Adipocyte (in vitro differentiated cells): ENCODE results near the gene SIGLEC7.

ENCODE experiments used
- DNase-seq: peaks from one replicate; pipeline ENCODE4 v3.0.0-alpha.2; 2015; ENCODE audit warnings: low read depth
- H3K27me3 ChIP-seq: replicated peaks from 2 replicates; pipeline ENCODE4 v1.7.0; 2013; ENCODE audit warnings: mild to moderate bottlenecking, low read length, moderate library complexity; ENCODE audit not compliant: control insufficient read depth, insufficient read depth
- H3K36me3 ChIP-seq: 2 replicates; pipeline ENCODE4 v1.7.0; 2013; ENCODE audit warnings: low read length, mild to moderate bottlenecking, moderate library complexity; ENCODE audit not compliant: control insufficient read depth, insufficient read depth, severe bottlenecking
- H3K4me1 ChIP-seq: 2 replicates; pipeline ENCODE4 v1.7.0; 2013; ENCODE audit warnings: mild to moderate bottlenecking, low read length, moderate library complexity; ENCODE audit not compliant: control insufficient read depth, insufficient read depth
- H3K4me3 ChIP-seq: 2 replicates; pipeline ENCODE4 v1.7.0; 2013; ENCODE audit warnings: mild to moderate bottlenecking, low read length, moderate library complexity
- H3K9ac ChIP-seq: 2 replicates; pipeline ENCODE4 v1.7.0; 2013; ENCODE audit warnings: mild to moderate bottlenecking, low read length, moderate library complexity
- H3K9me3 ChIP-seq: 2 replicates; pipeline ENCODE4 v1.7.0; 2013; ENCODE audit warnings: mild to moderate bottlenecking, low read length, moderate library complexity; ENCODE audit not compliant: control insufficient read depth

The SIGLEC7 gene

GRCh38 chr19:51195316-51195586, 53.1 kb downstream of the SIGLEC7 start:
- Histone ChIP-seq H3K36me3 (no peaks in the 10 kb centered on the region), H3K9ac (no peak overlapping the region), H3K4me1 (no peaks in the 10 kb centered on the region), H3K9me3 (peaks cover 4% of the 10 kb centered on the region), H3K27me3 (peaks cover 9% of the 10 kb centered on the region), H3K4me3 (no peak overlapping the region)
- DNase-seq, result no peak

- Histone ChIP-seq H3K4me3 (no peak overlapping the region), H3K27me3 (peaks cover 9% of the 10 kb centered on the region), H3K9me3 (peaks cover 4% of the 10 kb centered on the region), H3K9ac (no peak overlapping the region), H3K36me3 (no peaks in the 10 kb centered on the region), H3K4me1 (no peaks in the 10 kb centered on the region)
- no peak for DNase-seq
Measured at GRCh38 chr19:51195616-51196015, 53.5 kb downstream of the SIGLEC7 start.

GRCh38 chr19:51196181-51196580, 54.1 kb downstream of the SIGLEC7 start:
- Histone ChIP-seq H3K36me3 (no peaks in the 10 kb centered on the region), H3K9ac (no peak overlapping the region), H3K4me3 (no peak overlapping the region), H3K9me3 (peaks cover 4% of the 10 kb centered on the region), H3K4me1 (no peaks in the 10 kb centered on the region), H3K27me3 (peaks cover 9% of the 10 kb centered on the region)
- no peak for DNase-seq

GRCh38 chr19:51198641-51199040, 56.5 kb downstream of the SIGLEC7 start:
- DNase-seq, result no peak
- H3K4me3 ChIP-seq, result no peak overlapping the region
- no peaks in the 10 kb centered on the region for H3K4me1 ChIP-seq
- no peaks in the 10 kb centered on the region for H3K36me3 ChIP-seq
- H3K9me3 ChIP-seq, result peaks cover 4% of the 10 kb centered on the region
- no peak overlapping the region for H3K9ac ChIP-seq
- H3K27me3 ChIP-seq, result peaks cover 13% of the 10 kb centered on the region

- no peak overlapping the region for H3K4me3 ChIP-seq
- H3K9ac ChIP-seq, result no peak overlapping the region
- H3K36me3 ChIP-seq, result no peaks in the 10 kb centered on the region
- peaks cover 4% of the 10 kb centered on the region for H3K9me3 ChIP-seq
- H3K4me1 ChIP-seq, result no peaks in the 10 kb centered on the region
- peaks cover 11% of the 10 kb centered on the region for H3K27me3 ChIP-seq
- DNase-seq, result no peak
Measured at GRCh38 chr19:51200071-51200666, 58.1 kb downstream of the SIGLEC7 start.

GRCh38 chr19:51201712-51202111, 59.6 kb downstream of the SIGLEC7 start:
- H3K27me3 ChIP-seq, result peaks cover 11% of the 10 kb centered on the region
- H3K36me3 ChIP-seq, result no peaks in the 10 kb centered on the region
- no peaks in the 10 kb centered on the region for H3K4me1 ChIP-seq
- no peak for DNase-seq
- H3K4me3 ChIP-seq, result no peak overlapping the region
- H3K9me3 ChIP-seq, result no peaks in the 10 kb centered on the region
- H3K9ac ChIP-seq, result no peak overlapping the region
